NCI-H128 (cell line): ENCODE data around the gene SPARCL1.
"Not testable (repeated sequence)": the region's sequence is repeated elsewhere in the genome, so short reads cannot be mapped to it uniquely, and the experiment has no call there.

Source experiments
- DNase-seq: peaks from one replicate; lab custom pipeline; 2025; ENCODE audit not compliant: unreplicated experiment; lab: John Stamatoyannopoulos, UW

SPARCL1 gene

GRCh38 chr4:87529187-87529586 is at the start of gene SPARCL1:
SPARCL1 (minus strand) TSS chr4:87529376; CDS start chr4:87499574, 29,802 bp downstream.
- no peak for DNase-seq

GRCh38 chr4:87575983-87576382 is 46.8 kb upstream of the SPARCL1 start:
- DNase-seq = no peak

- DNase-seq = no peak
These were observed 46.2 kb upstream of the SPARCL1 start for GRCh38 chr4:87575408-87575807.

- DNase-seq = no peak
These were observed 45.8 kb upstream of the SPARCL1 start for GRCh38 chr4:87574996-87575395.

GRCh38 chr4:87574376-87574775 is 45.2 kb upstream of the SPARCL1 start:
- DNase-seq = not testable (repeated sequence)

GRCh38 chr4:87570290-87570805 is 41.2 kb upstream of the SPARCL1 start:
- no peak for DNase-seq

- no peak for DNase-seq
These were observed 38.0 kb upstream of the SPARCL1 start for GRCh38 chr4:87567191-87567590.

- no peak for DNase-seq
These were observed 37.1 kb upstream of the SPARCL1 start for GRCh38 chr4:87566276-87566675.

GRCh38 chr4:87565746-87566145 is 36.6 kb upstream of the SPARCL1 start:
- no peak for DNase-seq

GRCh38 chr4:87560802-87561201 is 31.6 kb upstream of the SPARCL1 start:
- no peak for DNase-seq

GRCh38 chr4:87559090-87559837 is 30.1 kb upstream of the SPARCL1 start:
- DNase-seq = no peak

- DNase-seq = no peak
These were observed 28.2 kb upstream of the SPARCL1 start for GRCh38 chr4:87557348-87557747.

GRCh38 chr4:87555773-87556619 is 26.8 kb upstream of the SPARCL1 start:
- no peak for DNase-seq

- no peak for DNase-seq
These were observed 24.0 kb upstream of the SPARCL1 start for GRCh38 chr4:87553182-87553581.

GRCh38 chr4:87551361-87551760 is 22.2 kb upstream of the SPARCL1 start:
- no peak for DNase-seq

GRCh38 chr4:87547016-87547708 is 18.0 kb upstream of the SPARCL1 start:
- no peak for DNase-seq

- no peak for DNase-seq
These were observed 15.9 kb upstream of the SPARCL1 start for GRCh38 chr4:87545052-87545451.

- no peak for DNase-seq
These were observed 14.8 kb upstream of the SPARCL1 start for GRCh38 chr4:87543835-87544461.

GRCh38 chr4:87542734-87543312 is 13.6 kb upstream of the SPARCL1 start:
- DNase-seq = no peak

- no peak for DNase-seq
These were observed 13.0 kb upstream of the SPARCL1 start for GRCh38 chr4:87541956-87542709.
